ENCODE results near the gene CIZ1. TPM values are rescaled to one million over a fixed set of nuclear protein-coding genes. Genes with fewer than 3 reads are reported as not detected.

The CIZ1 gene
- total and polyA plus RNA-seq, 3 donors from 2014 or later: 114 to 159 (median 115) TPM

GRCh38 chr9:128143525-128144238, 47.7 kb downstream of the CIZ1 start:
- no peak for DNase-seq
- Histone ChIP-seq H3K4me3 (no peak overlapping the region), H3K27me3 (no peaks in the 10 kb centered on the region), H3K36me3 (ENCODE audit: low read depth, missing control alignments) (no peaks in the 10 kb centered on the region), H3K4me1 (no peaks in the 10 kb centered on the region), H3K9me3 (no peaks in the 10 kb centered on the region), H3K27ac (no peak overlapping the region)
- intact Hi-C loops (cut with DNase I; ENCODE audit: low total_unique reads): no loop called here
- no peak for TF ChIP-seq POLR2A (IDR thresholded peaks at IDR 0.05)
- TF ChIP-seq CTCF (IDR thresholded peaks at IDR 0.05): no peak
- 88% methylated on average over 8 of the region's 8 CpGs for WGBS, 2 donors

DNA sequence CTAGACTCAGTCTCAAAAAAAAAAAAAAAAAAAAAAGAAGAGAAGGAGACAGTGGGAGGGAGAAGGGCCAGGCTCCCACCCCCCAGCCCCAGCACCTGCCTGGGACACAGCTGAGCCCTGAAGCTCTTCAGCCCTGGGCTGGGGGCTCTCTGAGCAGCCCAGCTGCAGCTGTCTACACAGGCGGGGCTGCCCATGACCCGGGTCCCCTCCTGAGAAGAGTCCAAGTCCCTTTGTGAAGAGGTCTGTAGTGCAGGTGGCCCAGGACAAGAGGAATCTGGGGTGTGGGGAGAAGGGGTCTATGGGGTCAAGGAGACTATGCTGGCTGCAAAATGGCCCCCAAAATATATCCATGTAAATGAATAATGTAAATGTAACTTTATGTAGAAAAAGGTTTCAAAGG, 48.8 kb downstream of the CIZ1 start:
- 93 to 94% methylated on average over 2 of the region's 2 CpGs for WGBS, 2 donors
- Histone ChIP-seq H3K4me1 (no peaks in the 10 kb centered on the region), H3K4me3 (no peak overlapping the region), H3K36me3 (ENCODE audit: low read depth, missing control alignments) (no peaks in the 10 kb centered on the region), H3K27me3 (no peaks in the 10 kb centered on the region), H3K9me3 (no peaks in the 10 kb centered on the region), H3K27ac (no peak overlapping the region)
- intact Hi-C loops (cut with DNase I; ENCODE audit: low total_unique reads): no loop called here
- DNase-seq: no peak
- no peak for TF ChIP-seq POLR2A (IDR thresholded peaks at IDR 0.05)
- TF ChIP-seq CTCF (IDR thresholded peaks at IDR 0.05): no peak

DNA sequence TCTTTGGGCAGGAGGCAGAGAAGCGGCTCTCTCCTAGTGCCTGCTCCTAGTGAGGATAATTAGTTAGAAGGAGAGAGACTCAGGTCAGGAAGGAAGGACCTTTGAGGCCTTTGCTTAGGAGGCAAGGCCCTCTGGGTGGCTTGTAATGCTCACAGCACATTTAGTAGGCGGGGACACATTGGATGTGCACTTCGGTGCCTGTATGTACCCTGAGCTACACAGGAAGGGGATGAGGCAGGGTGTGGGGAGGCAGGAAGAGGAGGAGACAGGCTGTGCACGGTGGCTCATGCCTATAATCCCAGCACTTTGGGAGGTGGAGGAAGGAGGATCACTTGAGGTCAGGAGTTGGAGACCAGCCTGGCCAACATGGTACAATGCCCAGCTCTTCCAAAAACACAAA, 49.3 kb downstream of the CIZ1 start:
- Histone ChIP-seq H3K4me3 (no peak overlapping the region), H3K36me3 (ENCODE audit: low read depth, missing control alignments) (no peaks in the 10 kb centered on the region), H3K27me3 (no peaks in the 10 kb centered on the region), H3K9me3 (no peaks in the 10 kb centered on the region), H3K27ac (no peak overlapping the region), H3K4me1 (no peaks in the 10 kb centered on the region)
- WGBS, 2 donors: 67 to 82% methylated on average over 4 of the region's 4 CpGs
- TF ChIP-seq CTCF (IDR thresholded peaks at IDR 0.05): no peak
- TF ChIP-seq POLR2A (IDR thresholded peaks at IDR 0.05): no peak
- no peak for DNase-seq
- intact Hi-C loops (cut with DNase I; ENCODE audit: low total_unique reads): no loop called here

DNA sequence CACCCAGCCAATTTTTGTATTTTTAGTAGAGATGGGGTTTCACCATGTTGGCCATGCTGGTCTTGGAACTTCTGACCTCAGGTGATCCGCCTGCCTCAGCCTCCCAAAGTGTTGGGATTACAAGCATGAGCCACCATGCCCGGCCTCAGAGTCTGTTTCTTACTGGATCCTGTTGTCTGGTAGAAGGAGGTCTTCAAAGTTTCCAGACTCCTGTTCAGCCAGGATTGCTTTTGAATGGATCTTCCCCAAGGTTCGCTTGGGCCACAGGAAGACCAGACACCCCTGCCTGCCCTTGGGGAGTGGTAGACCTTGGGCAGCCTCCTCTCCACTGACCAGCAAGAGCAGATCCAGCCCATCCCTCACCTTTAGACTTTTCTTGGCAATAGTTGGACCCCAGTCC, 49.8 kb downstream of the CIZ1 start:
- 94 to 98% methylated on average over 2 to 3 of the region's 3 CpGs for WGBS, 2 donors

GRCh38 chr9:128139621-128140020, 51.8 kb downstream of the CIZ1 start:
- no peaks in the 10 kb centered on the region for H3K4me1 ChIP-seq
- no peak overlapping the region for H3K27ac ChIP-seq
- no peaks in the 10 kb centered on the region for H3K36me3 ChIP-seq (ENCODE audit: low read depth, missing control alignments)
- no peak for DNase-seq
- no peaks in the 10 kb centered on the region for H3K27me3 ChIP-seq
- intact Hi-C loops (cut with DNase I; ENCODE audit: low total_unique reads): no loop called here
- TF ChIP-seq POLR2A (IDR thresholded peaks at IDR 0.05): no peak
- TF ChIP-seq CTCF (IDR thresholded peaks at IDR 0.05): no peak
- WGBS, 2 donors: 79 to 97% methylated on average over 3 to 8 of the region's 16 CpGs
- no peak overlapping the region for H3K4me3 ChIP-seq
- no peaks in the 10 kb centered on the region for H3K9me3 ChIP-seq

More for the DNA sequence above, 49.8 kb downstream of the CIZ1 start:
- intact Hi-C loops (cut with DNase I; ENCODE audit: low total_unique reads): no loop called here
- H3K27ac ChIP-seq: no peak overlapping the region
- no peaks in the 10 kb centered on the region for H3K4me1 ChIP-seq
- no peaks in the 10 kb centered on the region for H3K9me3 ChIP-seq
- no peaks in the 10 kb centered on the region for H3K27me3 ChIP-seq
- no peak for TF ChIP-seq POLR2A (IDR thresholded peaks at IDR 0.05)
- no peak overlapping the region for H3K4me3 ChIP-seq
- no peaks in the 10 kb centered on the region for H3K36me3 ChIP-seq (ENCODE audit: low read depth, missing control alignments)
- no peak for DNase-seq
